GM12801 (cell line): ENCODE data around the gene OARD1.

ENCODE experiments used
- CTCF ChIP-seq: IDR thresholded peaks from one replicate; pipeline ENCODE4 v1.5.1; 2011; ENCODE audit warnings: control low read depth; ENCODE audit not compliant: insufficient read length; ENCODE audit errors: extremely low read depth

OARD1 gene

GRCh38 chr6:41028561-41029412 lies 43.4 kb downstream of the OARD1 start:
- no peak for TF ChIP-seq CTCF

- no peak for TF ChIP-seq CTCF
These were observed 44.2 kb downstream of the OARD1 start for GRCh38 chr6:41027799-41028560.

GRCh38 chr6:41027241-41027640 lies 44.9 kb downstream of the OARD1 start:
- TF ChIP-seq CTCF = no peak

- no peak for TF ChIP-seq CTCF
These were observed 46.1 kb downstream of the OARD1 start for GRCh38 chr6:41025966-41026530.

GRCh38 chr6:41023114-41023513 lies 49.0 kb downstream of the OARD1 start:
- TF ChIP-seq CTCF = no peak

GRCh38 chr6:41022294-41022693 lies 49.9 kb downstream of the OARD1 start:
- TF ChIP-seq CTCF = no peak

- TF ChIP-seq CTCF = no peak
These were observed 50.3 kb downstream of the OARD1 start for GRCh38 chr6:41021832-41022231.
